Calu3 (cell line): ENCODE measurements around the gene CWC22. TPM values are rescaled to one million over a fixed set of nuclear protein-coding genes. Genes with fewer than 3 reads are reported as not detected.

Experiments
- BruUV-seq: library from RNA; stranded (reverse); fragments of 400-500 nt; replicated peaks from 2 replicates; lab custom pipeline; 2021; lab: Mats Ljungman, UMichigan
- CTCF ChIA-PET: fragments of 300-600 bp; sonication (Branson Sonifier 250); formaldehyde crosslinking; loops from one replicate; lab custom pipeline; 2022; ENCODE audit warnings: antibody characterized with exemption; lab: Charles Lee
- DNase-seq: peaks from one replicate; pipeline ENCODE4 v3.0.0; 2022
- H3K27ac Mint-ChIP-seq: one replicate; pipeline ENCODE4 v1.8.0; 2022; ENCODE audit warnings: mixed read lengths; ENCODE audit not compliant: unreplicated experiment
- H3K27me3 Mint-ChIP-seq: one replicate; pipeline ENCODE4 v1.8.0; 2022; ENCODE audit warnings: mixed read lengths; ENCODE audit not compliant: unreplicated experiment
- H3K36me3 Mint-ChIP-seq: one replicate; pipeline ENCODE4 v1.8.0; 2022; ENCODE audit warnings: mild to moderate bottlenecking, moderate library complexity, mixed read lengths; ENCODE audit not compliant: insufficient read depth, unreplicated experiment
- H3K4me1 Mint-ChIP-seq: one replicate; pipeline ENCODE4 v1.8.0; 2022; ENCODE audit warnings: mild to moderate bottlenecking, low read depth, mixed read lengths; ENCODE audit not compliant: unreplicated experiment
- H3K4me3 Mint-ChIP-seq: one replicate; pipeline ENCODE4 v1.8.0; 2022; ENCODE audit warnings: mild to moderate bottlenecking, low read depth, moderate library complexity, mixed read lengths; ENCODE audit not compliant: unreplicated experiment
- H3K9me3 Mint-ChIP-seq: one replicate; pipeline ENCODE4 v1.8.0; 2022; ENCODE audit warnings: low read depth, mixed read lengths; ENCODE audit not compliant: unreplicated experiment
- CTCF ChIP-seq: fragments of 200-600 bp; IDR thresholded peaks from one replicate; pipeline ENCODE4 v1.8.0; 2022; ENCODE audit warnings: antibody characterized with exemption; ENCODE audit not compliant: unreplicated experiment
- intact Hi-C: fragments of 100-400 bp; cut with micrococcal nuclease; formaldehyde crosslinking; loops from one replicate; pipeline ENCODE4 v1.10.0; 2022; ENCODE audit not compliant: unreplicated experiment
- total RNA-seq: library from RNA; stranded (reverse); gene quantifications from 2 replicates; pipeline ENCODE4 v1.2.3, GENCODE V29; 2022

The CWC22 gene
- total RNA-seq, 1 experiment from 2014 or later, result 20.5 TPM

DNA sequence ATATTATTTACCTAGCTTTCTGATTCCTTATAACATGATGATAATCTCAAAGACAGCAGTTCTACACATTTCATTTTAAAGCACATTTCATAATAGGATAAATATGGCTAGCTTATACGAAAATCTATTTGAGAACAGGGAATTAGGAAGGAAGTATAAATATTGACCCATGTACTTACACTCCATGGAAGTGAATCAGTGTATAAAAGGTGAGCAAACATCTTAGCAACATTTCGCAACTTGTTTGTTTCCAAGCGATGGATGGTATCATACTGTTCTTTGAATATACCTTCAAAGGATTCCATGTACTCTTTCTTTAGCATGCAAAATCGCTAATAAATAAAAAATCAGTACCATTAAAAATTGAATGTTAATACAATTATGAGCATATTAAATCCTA, 53.1 kb downstream of the CWC22 start:
- H3K4me3 Mint-ChIP-seq, result no peak overlapping the region
- H3K27ac Mint-ChIP-seq, result no peak overlapping the region
- H3K4me1 Mint-ChIP-seq, result no peaks in the 10 kb centered on the region
- CTCF ChIA-PET, result no interaction called here
- no peak for DNase-seq
- BruUV-seq, result no TSS peak
- peaks cover 10% of the 10 kb centered on the region for H3K36me3 Mint-ChIP-seq
- intact Hi-C loops, result no loop called here
- TF ChIP-seq CTCF, result no peak
- H3K9me3 Mint-ChIP-seq, result no peaks in the 10 kb centered on the region
- H3K27me3 Mint-ChIP-seq, result no peaks in the 10 kb centered on the region

DNA sequence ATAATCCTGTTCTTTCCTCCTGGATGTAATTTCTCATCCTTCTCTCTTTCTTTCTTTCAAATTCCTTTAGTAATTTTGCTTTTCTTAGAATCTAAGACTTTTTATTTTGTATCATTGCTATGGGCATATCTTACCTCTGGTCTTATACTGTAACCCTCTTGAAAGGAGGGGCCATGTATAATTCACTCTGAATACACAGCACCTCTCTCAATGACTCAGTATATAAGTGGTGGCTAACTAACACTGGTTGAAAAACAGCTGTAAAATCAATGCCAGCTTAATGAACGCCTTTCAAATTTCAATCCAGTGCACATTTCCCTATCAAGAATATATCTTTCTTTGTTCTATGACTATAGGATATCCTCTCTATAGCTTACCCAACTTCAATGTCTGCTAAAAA, 53.7 kb downstream of the CWC22 start:
- intact Hi-C loops, result no loop called here
- H3K4me3 Mint-ChIP-seq, result no peak overlapping the region
- no peaks in the 10 kb centered on the region for H3K9me3 Mint-ChIP-seq
- no peaks in the 10 kb centered on the region for H3K4me1 Mint-ChIP-seq
- H3K27ac Mint-ChIP-seq, result no peak overlapping the region
- H3K36me3 Mint-ChIP-seq, result peaks cover 10% of the 10 kb centered on the region
- DNase-seq, result no peak
- no peak for TF ChIP-seq CTCF
- no TSS peak for BruUV-seq
- no peaks in the 10 kb centered on the region for H3K27me3 Mint-ChIP-seq
- CTCF ChIA-PET, result no interaction called here

DNA sequence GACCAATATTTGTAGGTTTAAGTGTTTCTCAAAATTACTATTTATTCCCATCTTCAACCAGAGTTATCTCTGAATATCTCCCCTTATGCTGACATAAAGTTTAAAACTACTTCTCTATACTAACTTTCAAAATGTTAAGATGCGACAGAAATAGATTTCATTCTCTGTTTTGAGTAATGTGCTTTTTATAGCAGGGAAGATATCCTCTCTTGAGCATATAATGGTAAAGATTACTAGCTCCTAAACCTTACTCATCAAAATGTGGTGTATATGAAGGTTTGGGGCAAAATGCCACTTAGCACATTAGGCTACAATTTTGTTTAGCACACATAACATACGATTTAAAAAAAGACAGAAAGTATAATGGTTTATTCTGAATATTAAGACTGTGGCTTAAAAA, 54.4 kb downstream of the CWC22 start:
- H3K27me3 Mint-ChIP-seq, result no peaks in the 10 kb centered on the region
- TF ChIP-seq CTCF, result no peak
- no peak overlapping the region for H3K27ac Mint-ChIP-seq
- CTCF ChIA-PET, result no interaction called here
- DNase-seq, result no peak
- intact Hi-C loops, result no loop called here
- no peak overlapping the region for H3K4me3 Mint-ChIP-seq
- H3K36me3 Mint-ChIP-seq, result peaks cover 10% of the 10 kb centered on the region
- no peaks in the 10 kb centered on the region for H3K4me1 Mint-ChIP-seq
- no peaks in the 10 kb centered on the region for H3K9me3 Mint-ChIP-seq
- BruUV-seq, result no TSS peak

- Mint-ChIP-seq H3K27ac (no peak overlapping the region), H3K4me3 (no peak overlapping the region), H3K4me1 (no peaks in the 10 kb centered on the region), H3K27me3 (no peaks in the 10 kb centered on the region), H3K9me3 (no peaks in the 10 kb centered on the region), H3K36me3 (peaks cover 10% of the 10 kb centered on the region)
- TF ChIP-seq CTCF, result no peak
- BruUV-seq, result no TSS peak
- CTCF ChIA-PET, result no interaction called here
- intact Hi-C loops, result no loop called here
- no peak for DNase-seq
Observed at GRCh38 chr2:179951680-179952079, 55.4 kb downstream of the CWC22 start.

GRCh38 chr2:179950391-179950790, 56.7 kb downstream of the CWC22 start:
- H3K4me1 Mint-ChIP-seq, result no peaks in the 10 kb centered on the region
- H3K27ac Mint-ChIP-seq, result no peak overlapping the region
- DNase-seq, result no peak
- CTCF ChIA-PET, result no interaction called here
- peaks cover 13% of the 10 kb centered on the region for H3K36me3 Mint-ChIP-seq
- no peak for TF ChIP-seq CTCF
- H3K4me3 Mint-ChIP-seq, result no peak overlapping the region
- H3K9me3 Mint-ChIP-seq, result no peaks in the 10 kb centered on the region
- BruUV-seq, result no TSS peak
- intact Hi-C loops, result no loop called here
- H3K27me3 Mint-ChIP-seq, result no peaks in the 10 kb centered on the region
